ENCODE data around the gene BMP6. TPM values are rescaled to one million over a fixed set of nuclear protein-coding genes. Genes with fewer than 3 reads are reported as not detected.

BMP6 gene
- total and polyA plus RNA-seq, 3 experiments from 2014 or later = not detected

GRCh38 chr6:7730001-7730783 is 4.3 kb downstream of the BMP6 start:
- Mint-ChIP-seq H3K27ac (no peak overlapping the region), H3K4me1 (peaks cover 13 to 26% (median 16%) of the 10 kb centered on the region in 3 donors), H3K9me3 (peaks cover 0 to 4% (median 0%) of the 10 kb centered on the region in 5 donors), H3K36me3 (no peaks in the 10 kb centered on the region), H3K4me3 (no peak overlapping the region), H3K27me3 (peaks cover 46 to 73% of the 10 kb centered on the region in 2 donors)
- Histone ChIP-seq H3K9me3 (ENCODE audit: low read length) (no peaks in the 10 kb centered on the region), H3K4me3 (ENCODE audit: low read length) (no peak overlapping the region), H3K36me3 (ENCODE audit: insufficient read depth, low read length) (no peaks in the 10 kb centered on the region), H3K4me1 (ENCODE audit: insufficient read depth, low read length) (peaks cover 11% of the 10 kb centered on the region), H3K27ac (ENCODE audit: low read depth, low read length) (no peak overlapping the region), H3K27me3 (ENCODE audit: insufficient read depth, low read length, poor library complexity, severe bottlenecking) (peaks cover 34% of the 10 kb centered on the region)
- ChIA-PET CTCF (no interaction called here), POLR2A (no interaction called here)
- no peak for DNase-seq

DNA sequence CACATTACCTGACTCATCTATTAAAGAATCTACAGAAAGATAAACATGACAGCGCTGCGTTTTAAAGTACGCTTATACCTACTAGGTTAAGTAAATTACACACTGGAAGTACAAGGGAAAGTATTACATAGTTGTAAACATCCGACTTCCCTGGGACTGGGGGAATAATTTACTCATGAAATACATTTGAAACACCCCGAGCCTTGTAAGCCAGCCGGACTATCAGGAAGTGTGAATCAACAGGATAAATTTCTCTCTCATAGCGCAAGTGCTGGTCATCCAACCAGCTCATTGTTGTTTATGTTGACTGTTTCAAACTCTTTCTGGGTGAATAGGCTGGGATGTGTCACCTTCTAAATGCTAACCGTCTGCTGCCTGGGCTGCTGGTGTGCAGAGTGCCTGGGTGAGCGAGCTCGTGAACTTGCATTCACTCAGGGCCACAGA is 4.9 kb downstream of the BMP6 start:
- POLR2A ChIA-PET = no interaction called here
- no peak overlapping the region for H3K27ac Mint-ChIP-seq

GRCh38 chr6:7731294-7731693 is 5.4 kb downstream of the BMP6 start:
- H3K27ac Mint-ChIP-seq = no peak overlapping the region
- H3K4me1 Mint-ChIP-seq = peaks cover 7 to 18% (median 10%) of the 10 kb centered on the region in 3 donors
- ChIA-PET POLR2A (no interaction called here), CTCF (no interaction called here)
- Histone ChIP-seq H3K27me3 (ENCODE audit: insufficient read depth, low read length, poor library complexity, severe bottlenecking) (peaks cover 28% of the 10 kb centered on the region), H3K4me1 (ENCODE audit: insufficient read depth, low read length) (peaks cover 11% of the 10 kb centered on the region), H3K9me3 (ENCODE audit: low read length) (no peaks in the 10 kb centered on the region), H3K4me3 (ENCODE audit: low read length) (no peak overlapping the region), H3K27ac (ENCODE audit: low read depth, low read length) (no peak overlapping the region), H3K36me3 (ENCODE audit: insufficient read depth, low read length) (no peaks in the 10 kb centered on the region)
- H3K36me3 Mint-ChIP-seq = no peaks in the 10 kb centered on the region
- no peak for DNase-seq
- peaks cover 37 to 68% of the 10 kb centered on the region in 2 donors for H3K27me3 Mint-ChIP-seq
- peaks cover 0 to 2% (median 0%) of the 10 kb centered on the region in 5 donors for H3K9me3 Mint-ChIP-seq
- H3K4me3 Mint-ChIP-seq = no peak overlapping the region

More for the DNA sequence above, 4.9 kb downstream of the BMP6 start:
- Mint-ChIP-seq H3K4me3 (no peak overlapping the region), H3K27me3 (peaks cover 40 to 71% of the 10 kb centered on the region in 2 donors), H3K4me1 (peaks cover 8 to 22% (median 10%) of the 10 kb centered on the region in 3 donors), H3K9me3 (peaks cover 0 to 2% (median 0%) of the 10 kb centered on the region in 5 donors), H3K36me3 (no peaks in the 10 kb centered on the region)
- Histone ChIP-seq H3K9me3 (ENCODE audit: low read length) (no peaks in the 10 kb centered on the region), H3K27me3 (ENCODE audit: insufficient read depth, low read length, poor library complexity, severe bottlenecking) (peaks cover 28% of the 10 kb centered on the region), H3K27ac (ENCODE audit: low read depth, low read length) (no peak overlapping the region), H3K4me1 (ENCODE audit: insufficient read depth, low read length) (peaks cover 11% of the 10 kb centered on the region), H3K4me3 (ENCODE audit: low read length) (no peak overlapping the region), H3K36me3 (ENCODE audit: insufficient read depth, low read length) (no peaks in the 10 kb centered on the region)
- DNase-seq = no peak
- CTCF ChIA-PET = no interaction called here

- Mint-ChIP-seq H3K27me3 (peaks cover 37 to 72% of the 10 kb centered on the region in 2 donors), H3K4me3 (no peak overlapping the region), H3K4me1 (peaks cover 7 to 15% (median 10%) of the 10 kb centered on the region in 3 donors), H3K9me3 (peaks cover 0 to 2% (median 0%) of the 10 kb centered on the region in 5 donors), H3K36me3 (no peaks in the 10 kb centered on the region), H3K27ac (no peak overlapping the region)
- ChIA-PET POLR2A (no interaction called here), CTCF (no interaction called here)
- no peaks in the 10 kb centered on the region for H3K36me3 ChIP-seq (ENCODE audit: insufficient read depth, low read length)
- no peaks in the 10 kb centered on the region for H3K9me3 ChIP-seq (ENCODE audit: low read length)
- no peak overlapping the region for H3K27ac ChIP-seq (ENCODE audit: low read depth, low read length)
- peaks cover 11% of the 10 kb centered on the region for H3K4me1 ChIP-seq (ENCODE audit: insufficient read depth, low read length)
- peaks cover 30% of the 10 kb centered on the region for H3K27me3 ChIP-seq (ENCODE audit: insufficient read depth, low read length, poor library complexity, severe bottlenecking)
- DNase-seq = no peak
- no peak overlapping the region for H3K4me3 ChIP-seq (ENCODE audit: low read length)
Measured at GRCh38 chr6:7732228-7732627, 6.3 kb downstream of the BMP6 start.

DNA sequence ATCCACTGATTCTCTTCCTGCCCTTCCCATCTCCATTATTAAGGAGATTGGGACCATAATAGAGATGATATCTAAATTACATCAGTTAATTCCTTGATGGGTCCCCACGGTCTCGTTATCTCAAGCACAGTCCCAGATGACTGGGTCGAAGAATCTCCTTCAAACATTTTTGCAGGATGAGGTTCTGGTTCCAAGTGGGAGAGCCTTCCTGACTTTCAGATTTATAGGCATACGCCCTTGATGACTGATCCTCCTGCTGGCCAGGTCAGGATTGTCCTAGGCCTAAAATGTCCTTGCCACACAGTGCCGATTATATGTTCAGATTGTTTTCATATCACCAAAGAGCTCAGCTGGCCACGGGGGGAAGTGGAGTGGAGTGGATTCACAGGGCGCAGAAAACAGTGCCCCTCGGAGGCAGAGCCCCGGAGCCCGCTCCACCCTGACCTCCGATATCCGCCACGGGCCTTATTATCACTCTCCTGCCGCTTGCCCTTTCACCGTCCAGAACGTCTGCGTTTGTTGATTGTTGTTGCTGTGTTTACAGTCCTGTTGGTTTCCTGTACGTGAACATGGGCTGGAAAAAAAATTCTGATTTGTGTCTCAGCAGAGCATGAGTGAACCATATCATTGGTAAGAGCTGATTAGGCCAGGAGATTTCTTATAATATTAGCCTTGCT is 8.9 kb downstream of the BMP6 start:
- Mint-ChIP-seq H3K36me3 (no peaks in the 10 kb centered on the region), H3K27ac (no peak overlapping the region), H3K4me1 (no peaks in the 10 kb centered on the region), H3K27me3 (peaks cover 25 to 60% of the 10 kb centered on the region in 2 donors), H3K9me3 (no peaks in the 10 kb centered on the region), H3K4me3 (no peak overlapping the region)
- H3K4me1 ChIP-seq (ENCODE audit: insufficient read depth, low read length) = no peaks in the 10 kb centered on the region
- H3K4me3 ChIP-seq (ENCODE audit: low read length) = no peak overlapping the region
- DNase-seq = no peak
- no peak overlapping the region for H3K27ac ChIP-seq (ENCODE audit: low read depth, low read length)
- H3K27me3 ChIP-seq (ENCODE audit: insufficient read depth, low read length, poor library complexity, severe bottlenecking) = peaks cover 16% of the 10 kb centered on the region
- POLR2A ChIA-PET = no interaction called here
- H3K9me3 ChIP-seq (ENCODE audit: low read length) = no peaks in the 10 kb centered on the region
- CTCF ChIA-PET = no interaction called here
- H3K36me3 ChIP-seq (ENCODE audit: insufficient read depth, low read length) = no peaks in the 10 kb centered on the region

DNA sequence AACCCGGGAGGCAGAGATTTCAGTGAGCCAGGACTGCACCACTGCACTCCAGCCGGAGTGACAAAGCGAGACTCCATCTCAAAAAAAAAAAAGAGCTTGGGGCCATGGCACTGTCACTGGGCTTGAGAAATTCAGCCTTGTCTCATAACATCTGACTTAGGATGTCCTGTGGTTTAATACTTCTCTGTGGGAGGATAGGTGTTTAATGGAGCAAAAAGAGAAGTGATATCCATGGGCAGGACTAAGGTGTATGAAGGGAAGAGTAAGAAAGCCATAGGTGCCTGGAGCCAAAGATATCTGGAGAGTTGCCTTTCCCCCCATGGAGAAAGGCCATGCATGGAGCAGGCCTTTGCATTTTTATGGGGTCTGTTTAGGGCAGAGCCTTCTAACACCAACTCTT is 11.2 kb downstream of the BMP6 start:
- CTCF ChIA-PET = no interaction called here
- no peaks in the 10 kb centered on the region for H3K4me1 Mint-ChIP-seq
- Histone ChIP-seq H3K4me3 (ENCODE audit: low read length) (no peak overlapping the region), H3K27me3 (ENCODE audit: insufficient read depth, low read length, poor library complexity, severe bottlenecking) (peaks cover 6% of the 10 kb centered on the region), H3K4me1 (ENCODE audit: insufficient read depth, low read length) (no peaks in the 10 kb centered on the region), H3K27ac (ENCODE audit: low read depth, low read length) (no peak overlapping the region), H3K36me3 (ENCODE audit: insufficient read depth, low read length) (no peaks in the 10 kb centered on the region), H3K9me3 (ENCODE audit: low read length) (no peaks in the 10 kb centered on the region)
- no peaks in the 10 kb centered on the region for H3K9me3 Mint-ChIP-seq
- POLR2A ChIA-PET = no interaction called here
- no peak overlapping the region for H3K27ac Mint-ChIP-seq
- H3K27me3 Mint-ChIP-seq = peaks cover 16 to 48% of the 10 kb centered on the region in 2 donors
- H3K4me3 Mint-ChIP-seq = no peak overlapping the region
- DNase-seq = no peak
- no peaks in the 10 kb centered on the region for H3K36me3 Mint-ChIP-seq

GRCh38 chr6:7737867-7738266 is 12.0 kb downstream of the BMP6 start:
- H3K27me3 Mint-ChIP-seq = peaks cover 16 to 49% of the 10 kb centered on the region in 2 donors
- POLR2A ChIA-PET = no interaction called here
- H3K27ac Mint-ChIP-seq = no peak overlapping the region
- H3K36me3 ChIP-seq (ENCODE audit: insufficient read depth, low read length) = no peaks in the 10 kb centered on the region
- no peaks in the 10 kb centered on the region for H3K4me1 Mint-ChIP-seq
- peaks cover 6% of the 10 kb centered on the region for H3K27me3 ChIP-seq (ENCODE audit: insufficient read depth, low read length, poor library complexity, severe bottlenecking)
- CTCF ChIA-PET = no interaction called here
- no peak overlapping the region for H3K4me3 ChIP-seq (ENCODE audit: low read length)
- no peaks in the 10 kb centered on the region for H3K9me3 ChIP-seq (ENCODE audit: low read length)
- H3K4me3 Mint-ChIP-seq = no peak overlapping the region
- H3K36me3 Mint-ChIP-seq = no peaks in the 10 kb centered on the region
- H3K27ac ChIP-seq (ENCODE audit: low read depth, low read length) = no peak overlapping the region
- no peaks in the 10 kb centered on the region for H3K9me3 Mint-ChIP-seq
- H3K4me1 ChIP-seq (ENCODE audit: insufficient read depth, low read length) = no peaks in the 10 kb centered on the region
- DNase-seq = no peak

DNA sequence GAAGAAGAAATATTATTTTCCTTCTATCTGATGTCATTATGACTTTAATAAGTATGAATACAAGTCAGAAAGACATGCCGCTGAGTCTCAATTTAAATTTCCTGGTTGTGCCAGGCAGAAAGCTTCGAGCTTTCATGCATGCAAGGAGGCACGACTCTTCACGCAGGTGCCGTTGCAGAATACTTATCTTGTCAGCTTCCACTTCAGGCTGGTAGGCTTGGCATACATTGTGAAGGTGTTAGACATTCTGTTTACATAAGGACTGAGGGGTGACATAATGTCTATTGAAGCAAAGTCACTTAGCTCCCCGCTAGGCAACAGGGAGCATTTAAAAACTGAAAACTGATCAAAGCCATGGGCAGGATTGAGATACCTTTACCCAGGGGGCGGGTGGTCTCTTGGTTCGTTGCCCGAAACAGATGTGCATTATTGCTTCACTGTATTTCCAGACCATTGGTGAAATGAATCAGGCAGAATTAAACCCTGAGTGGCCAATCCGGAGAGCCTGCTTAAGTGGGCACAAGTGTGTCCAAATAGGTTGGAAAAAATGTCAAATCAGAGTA is 16.4 kb downstream of the BMP6 start:
- Mint-ChIP-seq H3K27ac (no peak overlapping the region), H3K27me3 (peaks cover 17 to 38% of the 10 kb centered on the region in 2 donors), H3K4me1 (no peaks in the 10 kb centered on the region), H3K36me3 (no peaks in the 10 kb centered on the region), H3K9me3 (no peaks in the 10 kb centered on the region), H3K4me3 (no peak overlapping the region)
- H3K27me3 ChIP-seq (ENCODE audit: insufficient read depth, low read length, poor library complexity, severe bottlenecking) = peaks cover 3% of the 10 kb centered on the region
- H3K27ac ChIP-seq (ENCODE audit: low read depth, low read length) = no peak overlapping the region
- no peak overlapping the region for H3K4me3 ChIP-seq (ENCODE audit: low read length)
- ChIA-PET CTCF (no interaction called here), POLR2A (no interaction called here)
- no peaks in the 10 kb centered on the region for H3K4me1 ChIP-seq (ENCODE audit: insufficient read depth, low read length)
- no peaks in the 10 kb centered on the region for H3K36me3 ChIP-seq (ENCODE audit: insufficient read depth, low read length)
- DNase-seq = no peak
- H3K9me3 ChIP-seq (ENCODE audit: low read length) = no peaks in the 10 kb centered on the region

Measured in CD8-positive, alpha-beta memory T cell (primary cell).